Panc1 (cell line): ENCODE results near the gene SIK2. TPM values are rescaled to one million over a fixed set of nuclear protein-coding genes. Genes with fewer than 3 reads are reported as not detected.
"Not testable (repeated sequence)": the region's sequence is repeated elsewhere in the genome, so short reads cannot be mapped to it uniquely, and the experiment has no call there.

Experiments used
- ATAC-seq: fragments of 200-7000 bp; cut with Tn5 transposase; 2 replicates; pipeline ENCODE4 v1.9.1; 2020; ENCODE audit warnings: mild to moderate bottlenecking, moderate library complexity
- BruUV-seq: library from RNA; stranded (reverse); fragments of 400-500 nt; replicated peaks from 2 replicates; lab custom pipeline; 2021; lab: Mats Ljungman, UMichigan
- CTCF ChIA-PET: fragments of 300-600 bp; sonication (Branson Sonifier 250); formaldehyde crosslinking; loops from one replicate; lab custom pipeline; 2022; ENCODE audit warnings: antibody characterized with exemption; lab: Charles Lee
- POLR2A ChIA-PET: fragments of 300-600 bp; sonication (Branson Sonifier 250); formaldehyde crosslinking; loops from one replicate; lab custom pipeline; 2022; ENCODE audit warnings: antibody characterized with exemption; lab: Charles Lee
- DNase-seq: peaks from one replicate; pipeline ENCODE4 v3.0.0-alpha.2; 2010; ENCODE audit warnings: low read depth, low spot score
- H3K27ac ChIP-seq: 2 replicates; pipeline ENCODE4 v1.5.1; 2011; ENCODE audit warnings: mild to moderate bottlenecking, low read length, inconsistent platforms
- H3K27me3 ChIP-seq: fragments of 200-500 bp; sonication (Bioruptor generic); 2 replicates; pipeline ENCODE4 v1.6.0; 2014; ENCODE audit warnings: low read length, inconsistent platforms; ENCODE audit not compliant: control insufficient read depth, insufficient read depth
- H3K36me3 ChIP-seq: fragments of 200-500 bp; sonication (Bioruptor generic); 2 replicates; pipeline ENCODE4 v1.5.1; 2014; ENCODE audit warnings: inconsistent platforms, mild to moderate bottlenecking, low read length, moderate library complexity; ENCODE audit not compliant: control insufficient read depth, insufficient read depth
- H3K4me1 ChIP-seq: 2 replicates; pipeline ENCODE4 v1.5.1; 2011; ENCODE audit warnings: inconsistent platforms, mild to moderate bottlenecking, low read length, moderate library complexity; ENCODE audit not compliant: control insufficient read depth, insufficient read depth
- H3K4me3 ChIP-seq, 2 experiments: 2 replicates each; pipeline ENCODE4 v1.5.1; 2011 to 2012; ENCODE audit warnings: low read depth in 2 of 2, low read length in 2 of 2, mild to moderate bottlenecking in 2 of 2, inconsistent platforms in 1 of 2, moderate library complexity in 1 of 2
- H3K9me3 ChIP-seq: fragments of 200-500 bp; sonication (Bioruptor generic); 2 replicates; pipeline ENCODE4 v1.5.1; 2014; ENCODE audit warnings: low read depth, mild to moderate bottlenecking, inconsistent platforms, low read length, moderate library complexity; ENCODE audit not compliant: control insufficient read depth, insufficient read depth
- CTCF ChIP-seq: fragments of 450-650 bp; IDR thresholded peaks from 2 replicates; pipeline ENCODE4 v1.5.1; 2017; ENCODE audit warnings: mild to moderate bottlenecking
- POLR2AphosphoS5 ChIP-seq: IDR thresholded peaks from 2 replicates; pipeline ENCODE4 v1.6.1; 2012; ENCODE audit warnings: mild to moderate bottlenecking, low read depth, low read length, moderate library complexity
- SIN3A ChIP-seq: IDR thresholded peaks from 2 replicates; pipeline ENCODE4 v1.6.1; 2012; ENCODE audit warnings: low read depth, mild to moderate bottlenecking, low read length, moderate library complexity, borderline replicate concordance; ENCODE audit not compliant: insufficient read depth
- TCF7L2 ChIP-seq: IDR thresholded peaks from 2 replicates; pipeline ENCODE4 v1.6.1; 2011; ENCODE audit warnings: mild to moderate bottlenecking, low read depth, low read length, inconsistent platforms
- in situ Hi-C: cut with HindIII; loops from 2 replicates; pipeline ENCODE4 v1.10.0; 2016; ENCODE audit warnings: low sequenced_read_pairs, low pct_unique_long_range_greater_than_20kb
- intact Hi-C: fragments of 100-400 bp; cut with micrococcal nuclease; formaldehyde crosslinking; loops from one replicate; pipeline ENCODE4 v1.10.0; 2022; ENCODE audit not compliant: unreplicated experiment
- total RNA-seq: library from RNA; stranded (reverse); gene quantifications from one replicate; pipeline ENCODE4 v1.2.1, GENCODE V29; 2021; ENCODE audit not compliant: unreplicated experiment
- TF ChIP-seq, protein P1 (sequence below), 2 experiments: IDR thresholded peaks; 2 replicates each; pipeline ENCODE4 v1.6.1; 2011 to 2012; ENCODE audit warnings: low read depth in 2 of 2, control low read depth in 1 of 2, low read length in 1 of 2, mild to moderate bottlenecking in 1 of 2, moderate library complexity in 1 of 2; ENCODE audit not compliant: insufficient read depth in 1 of 2

The SIK2 gene
- total RNA-seq, 1 experiment from 2014 or later = 17.0 TPM

- POLR2A ChIA-PET = interaction anchor here (0.7 kb wide), 1 partner anchor 30 kb away, joined by 4 read pairs; no protein-coding TSS in a partner anchor
- H3K4me3 ChIP-seq = no peak overlapping the region
- TF ChIP-seq CTCF (no peak), POLR2AphosphoS5 (no peak), TCF7L2 (no peak), SIN3A (no peak)
- TF ChIP-seq, protein P1, sequence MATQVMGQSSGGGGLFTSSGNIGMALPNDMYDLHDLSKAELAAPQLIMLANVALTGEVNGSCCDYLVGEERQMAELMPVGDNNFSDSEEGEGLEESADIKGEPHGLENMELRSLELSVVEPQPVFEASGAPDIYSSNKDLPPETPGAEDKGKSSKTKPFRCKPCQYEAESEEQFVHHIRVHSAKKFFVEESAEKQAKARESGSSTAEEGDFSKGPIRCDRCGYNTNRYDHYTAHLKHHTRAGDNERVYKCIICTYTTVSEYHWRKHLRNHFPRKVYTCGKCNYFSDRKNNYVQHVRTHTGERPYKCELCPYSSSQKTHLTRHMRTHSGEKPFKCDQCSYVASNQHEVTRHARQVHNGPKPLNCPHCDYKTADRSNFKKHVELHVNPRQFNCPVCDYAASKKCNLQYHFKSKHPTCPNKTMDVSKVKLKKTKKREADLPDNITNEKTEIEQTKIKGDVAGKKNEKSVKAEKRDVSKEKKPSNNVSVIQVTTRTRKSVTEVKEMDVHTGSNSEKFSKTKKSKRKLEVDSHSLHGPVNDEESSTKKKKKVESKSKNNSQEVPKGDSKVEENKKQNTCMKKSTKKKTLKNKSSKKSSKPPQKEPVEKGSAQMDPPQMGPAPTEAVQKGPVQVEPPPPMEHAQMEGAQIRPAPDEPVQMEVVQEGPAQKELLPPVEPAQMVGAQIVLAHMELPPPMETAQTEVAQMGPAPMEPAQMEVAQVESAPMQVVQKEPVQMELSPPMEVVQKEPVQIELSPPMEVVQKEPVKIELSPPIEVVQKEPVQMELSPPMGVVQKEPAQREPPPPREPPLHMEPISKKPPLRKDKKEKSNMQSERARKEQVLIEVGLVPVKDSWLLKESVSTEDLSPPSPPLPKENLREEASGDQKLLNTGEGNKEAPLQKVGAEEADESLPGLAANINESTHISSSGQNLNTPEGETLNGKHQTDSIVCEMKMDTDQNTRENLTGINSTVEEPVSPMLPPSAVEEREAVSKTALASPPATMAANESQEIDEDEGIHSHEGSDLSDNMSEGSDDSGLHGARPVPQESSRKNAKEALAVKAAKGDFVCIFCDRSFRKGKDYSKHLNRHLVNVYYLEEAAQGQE (IDR thresholded peaks at IDR 0.05; ENCODE audit: insufficient read depth in 1 of 2, low read depth in 2 of 2, low read length in 1 of 2) = no peak
- no peak for DNase-seq
- ATAC-seq = no peak
- no peaks in the 10 kb centered on the region for H3K4me1 ChIP-seq
- H3K9me3 ChIP-seq = no peaks in the 10 kb centered on the region
- H3K27ac ChIP-seq = no peak overlapping the region
- intact Hi-C loops = no loop called here
- no TSS peak for BruUV-seq
- CTCF ChIA-PET = no interaction called here
- H3K27me3 ChIP-seq = no peaks in the 10 kb centered on the region
- in situ Hi-C loops = no loop called here
- no peaks in the 10 kb centered on the region for H3K36me3 ChIP-seq
These were observed 42.7 kb downstream of the SIK2 start for GRCh38 chr11:111644922-111645321.

GRCh38 chr11:111645657-111646316, 43.5 kb downstream of the SIK2 start:
- H3K4me3 ChIP-seq = no peak overlapping the region
- CTCF ChIA-PET = no interaction called here
- H3K9me3 ChIP-seq = no peaks in the 10 kb centered on the region
- H3K36me3 ChIP-seq = no peaks in the 10 kb centered on the region
- POLR2A ChIA-PET = interaction anchor here (0.7 kb wide), 1 partner anchor 29 kb away, joined by 4 read pairs; no protein-coding TSS in a partner anchor
- TF ChIP-seq POLR2AphosphoS5 (no peak), CTCF (no peak), TCF7L2 (no peak), SIN3A (no peak)
- TF ChIP-seq, protein P1 (IDR thresholded peaks at IDR 0.05; ENCODE audit: insufficient read depth in 1 of 2, low read depth in 2 of 2, low read length in 1 of 2) = no peak
- no peak overlapping the region for H3K27ac ChIP-seq
- no peaks in the 10 kb centered on the region for H3K27me3 ChIP-seq
- H3K4me1 ChIP-seq = no peaks in the 10 kb centered on the region
- no peak for DNase-seq
- ATAC-seq = no peak
- intact Hi-C loops = no loop called here
- in situ Hi-C loops = no loop called here
- no TSS peak for BruUV-seq

DNA sequence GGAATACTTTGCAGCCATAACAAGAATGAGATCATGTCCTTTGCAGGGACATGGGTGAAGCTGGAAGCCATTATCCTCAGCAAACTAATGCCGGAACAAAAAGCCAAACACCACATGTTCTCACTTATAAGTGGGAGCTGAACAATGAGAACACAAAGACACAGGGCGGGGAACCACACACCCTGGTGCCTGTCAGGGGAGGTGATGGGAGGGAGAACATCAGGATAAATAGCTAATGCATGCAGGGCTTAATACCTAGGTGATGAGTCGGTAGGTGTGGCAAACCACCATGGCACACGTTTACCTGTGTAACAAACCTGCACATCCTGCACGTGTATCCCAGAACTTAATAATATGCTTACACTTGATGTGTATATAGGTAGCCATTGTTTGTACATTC, 49.1 kb downstream of the SIK2 start:
- in situ Hi-C loops, H3K4me3 ChIP-seq, H3K4me1 ChIP-seq, H3K36me3 ChIP-seq, H3K27ac ChIP-seq, ATAC-seq, BruUV-seq, H3K9me3 ChIP-seq, CTCF ChIA-PET, H3K27me3 ChIP-seq, intact Hi-C loops, DNase-seq: not testable (repeated sequence)
- POLR2A ChIA-PET = interaction anchor here (0.5 kb wide), 1 partner anchor 117 kb away, joined by 3 read pairs; no protein-coding TSS in a partner anchor
